Glomerular endothelial cell (primary cell): ENCODE results near the gene MMP27. TPM values are rescaled to one million over a fixed set of nuclear protein-coding genes. Genes with fewer than 3 reads are reported as not detected.

Source experiments
- DNase-seq: peaks from one replicate; pipeline ENCODE4 v3.0.0-alpha.2; 2011; ENCODE audit warnings: low read depth, low spot score; ENCODE audit errors: extremely low read depth
- total RNA-seq: library from RNA; depleted of rRNA; stranded (reverse); fragments of >200 nt; gene quantifications from 2 replicates; pipeline ENCODE4 v1.2.3, GENCODE V29; 2015

Gene MMP27
- total RNA-seq, 1 donor from 2014 or later, result not detected

GRCh38 chr11:102703826-102704493, 1.6 kb downstream of the MMP27 start:
- no peak for DNase-seq

- no peak for DNase-seq
Observed at GRCh38 chr11:102695201-102695600, 10.4 kb downstream of the MMP27 start.

GRCh38 chr11:102685754-102686153, 19.8 kb downstream of the MMP27 start:
- DNase-seq, result no peak

GRCh38 chr11:102685338-102685737, 20.2 kb downstream of the MMP27 start:
- DNase-seq, result no peak

GRCh38 chr11:102683277-102683676, 22.3 kb downstream of the MMP27 start:
- DNase-seq, result no peak

- no peak for DNase-seq
Observed at GRCh38 chr11:102680945-102681344, 24.6 kb downstream of the MMP27 start.

- DNase-seq, result no peak
Observed at GRCh38 chr11:102678022-102678421, 27.5 kb downstream of the MMP27 start.

GRCh38 chr11:102676084-102676483, 29.5 kb downstream of the MMP27 start:
- no peak for DNase-seq

- no peak for DNase-seq
Observed at GRCh38 chr11:102669664-102670063, 35.9 kb downstream of the MMP27 start.

- peak; percentile 14 for DNase-seq
Observed at GRCh38 chr11:102666331-102666957, 39.1 kb downstream of the MMP27 start.

GRCh38 chr11:102664001-102664752, 41.4 kb downstream of the MMP27 start:
- DNase-seq, result no peak

- no peak for DNase-seq
Observed at GRCh38 chr11:102662607-102663006, 43.0 kb downstream of the MMP27 start.

GRCh38 chr11:102661040-102661439, 44.5 kb downstream of the MMP27 start:
- no peak for DNase-seq

GRCh38 chr11:102656528-102656927, 49.0 kb downstream of the MMP27 start:
- DNase-seq, result no peak

GRCh38 chr11:102655547-102655946, 50.0 kb downstream of the MMP27 start:
- DNase-seq, result no peak

GRCh38 chr11:102654761-102655160, 50.8 kb downstream of the MMP27 start:
- no peak for DNase-seq

- no peak for DNase-seq
Observed at GRCh38 chr11:102653744-102654291, 51.8 kb downstream of the MMP27 start.

GRCh38 chr11:102647430-102647829, 58.1 kb downstream of the MMP27 start:
- DNase-seq, result no peak

GRCh38 chr11:102643941-102644340, 61.6 kb downstream of the MMP27 start:
- no peak for DNase-seq
